Stimulated activated CD4-positive, alpha-beta T cell treated with anti-CD3 and anti-CD28 coated beads, Interleukin-4, amount 100 ng/mL, for 1 hour (primary cell): ENCODE measurements around the gene KIAA1614.

Experiments
- DNase-seq: peaks from one replicate; pipeline ENCODE4 v3.0.0-alpha.2; 2020

The KIAA1614 gene

GRCh38 chr1:180912801-180913565, at the start of gene KIAA1614:
KIAA1614 (plus strand) TSS chr1:180912897; CDS start chr1:180913244, 347 bp downstream.
- DNase-seq: no peak

- no peak for DNase-seq
Observed at GRCh38 chr1:180863158-180863775, 49.4 kb upstream of the KIAA1614 start.

GRCh38 chr1:180881806-180882509, 30.7 kb upstream of the KIAA1614 start:
- DNase-seq: no peak

GRCh38 chr1:180884588-180885300, 28.0 kb upstream of the KIAA1614 start:
- DNase-seq: no peak

GRCh38 chr1:180886338-180886737, 26.4 kb upstream of the KIAA1614 start:
- DNase-seq: no peak

GRCh38 chr1:180887841-180888240, 24.9 kb upstream of the KIAA1614 start:
- DNase-seq: no peak

- no peak for DNase-seq
Observed at GRCh38 chr1:180888870-180889269, 23.8 kb upstream of the KIAA1614 start.

GRCh38 chr1:180889325-180889724, 23.4 kb upstream of the KIAA1614 start:
- DNase-seq: no peak

- no peak for DNase-seq
Observed at GRCh38 chr1:180892272-180892671, 20.4 kb upstream of the KIAA1614 start.

- no peak for DNase-seq
Observed at GRCh38 chr1:180892675-180893074, 20.0 kb upstream of the KIAA1614 start.

GRCh38 chr1:180893614-180894013, 19.1 kb upstream of the KIAA1614 start:
- no peak for DNase-seq

GRCh38 chr1:180896161-180896560, 16.5 kb upstream of the KIAA1614 start:
- DNase-seq: no peak

GRCh38 chr1:180898441-180899219, 14.1 kb upstream of the KIAA1614 start:
- no peak for DNase-seq

- DNase-seq: no peak
Observed at GRCh38 chr1:180899262-180899661, 13.4 kb upstream of the KIAA1614 start.

GRCh38 chr1:180901076-180901990, 11.4 kb upstream of the KIAA1614 start:
- DNase-seq: no peak

- DNase-seq: no peak
Observed at GRCh38 chr1:180902541-180902940, 10.2 kb upstream of the KIAA1614 start.

GRCh38 chr1:180905927-180906326, 6.8 kb upstream of the KIAA1614 start:
- DNase-seq: no peak

GRCh38 chr1:180906511-180906910, 6.2 kb upstream of the KIAA1614 start:
- no peak for DNase-seq

GRCh38 chr1:180907313-180908055, 5.2 kb upstream of the KIAA1614 start:
- no peak for DNase-seq

GRCh38 chr1:180908074-180908765, 4.5 kb upstream of the KIAA1614 start:
- DNase-seq: no peak
